DMS79 (cell line): ENCODE data around the gene BRPF3.

Source experiments
- DNase-seq: peaks from one replicate; lab custom pipeline; 2025; lab: John Stamatoyannopoulos, UW

BRPF3 gene

DNA sequence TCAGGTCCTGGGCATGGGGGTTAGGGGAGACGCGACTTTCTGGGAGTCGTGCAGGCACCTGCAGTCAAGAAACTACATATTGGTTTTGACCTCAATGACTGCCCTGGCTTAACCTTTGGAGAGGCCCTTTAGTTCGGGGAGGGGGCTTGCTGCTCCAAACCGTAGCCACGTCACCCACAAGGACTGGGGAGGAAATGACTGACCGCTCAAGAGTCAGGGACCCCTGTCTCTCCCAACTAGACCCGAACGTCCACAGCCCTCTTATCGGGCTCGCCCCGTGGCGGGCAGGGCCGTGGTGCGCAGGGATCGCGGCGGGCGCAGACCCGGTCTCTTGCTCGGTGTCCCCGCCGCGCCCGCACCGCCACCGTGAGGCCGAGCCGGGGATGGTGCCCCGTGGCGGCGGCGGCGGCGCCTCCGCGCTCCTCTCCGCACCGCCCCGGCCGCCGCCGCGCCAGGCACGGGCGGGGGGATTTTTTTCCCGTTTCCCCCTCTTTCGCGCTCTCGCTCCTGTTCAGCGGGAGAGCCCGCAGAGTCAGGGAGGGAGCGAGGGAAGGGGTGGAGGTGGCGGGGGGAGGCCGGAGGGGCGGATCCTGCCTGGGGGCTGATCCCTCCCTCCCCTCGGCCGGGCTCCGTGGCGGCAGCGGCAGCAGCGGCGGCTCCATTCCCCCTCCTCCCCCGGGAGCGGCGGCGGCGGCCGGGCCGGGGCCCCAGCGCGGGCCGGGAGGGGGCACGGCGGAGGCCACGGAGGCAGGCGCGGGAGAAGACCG is at the start of gene BRPF3:
BRPF3 (plus strand) TSS at position 632 of the 767 bp plus-strand sequence. CDS start 3,579 bp downstream, outside the sequence.
- peak; percentile 68 for DNase-seq

DNA sequence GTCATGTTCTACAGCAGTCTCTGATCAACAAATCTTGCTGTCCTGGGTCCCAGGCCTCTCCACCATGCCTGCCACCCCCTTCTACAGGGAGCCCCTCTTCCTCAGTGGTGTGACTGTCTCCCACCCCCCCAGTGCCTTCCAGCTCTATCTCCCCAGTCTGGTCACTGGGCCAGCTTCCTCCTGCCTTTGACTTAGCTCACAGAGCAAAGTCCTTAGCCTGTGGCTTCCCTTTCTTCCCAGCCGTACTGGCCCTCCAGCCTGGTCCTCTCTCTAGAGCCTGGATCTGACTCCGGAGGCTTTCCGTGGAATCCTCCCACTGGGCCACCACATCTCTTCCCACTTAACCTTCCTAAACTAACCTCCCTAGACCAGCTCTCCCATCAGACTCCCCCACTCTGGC is 49.2 kb upstream of the BRPF3 start:
- DNase-seq: no peak

DNA sequence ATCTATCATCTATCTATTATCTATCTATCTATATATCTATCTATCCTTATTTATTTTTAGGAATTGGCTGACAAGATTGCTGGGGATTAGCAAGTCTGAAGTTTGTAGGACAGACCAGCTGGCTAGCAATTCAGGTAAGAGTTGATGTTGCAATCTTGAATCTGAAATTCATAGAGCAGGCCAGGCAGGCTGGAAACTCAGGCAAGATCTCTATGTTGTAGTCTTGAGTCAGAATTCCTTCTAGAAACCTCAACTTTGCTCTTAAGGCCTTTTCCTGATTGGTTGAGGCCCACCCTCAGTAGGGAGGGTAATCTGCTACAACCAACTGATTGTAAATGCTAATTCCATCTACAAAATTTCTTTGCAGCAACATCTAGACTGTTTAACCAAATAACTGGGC is 47.1 kb upstream of the BRPF3 start:
- DNase-seq: no peak

DNA sequence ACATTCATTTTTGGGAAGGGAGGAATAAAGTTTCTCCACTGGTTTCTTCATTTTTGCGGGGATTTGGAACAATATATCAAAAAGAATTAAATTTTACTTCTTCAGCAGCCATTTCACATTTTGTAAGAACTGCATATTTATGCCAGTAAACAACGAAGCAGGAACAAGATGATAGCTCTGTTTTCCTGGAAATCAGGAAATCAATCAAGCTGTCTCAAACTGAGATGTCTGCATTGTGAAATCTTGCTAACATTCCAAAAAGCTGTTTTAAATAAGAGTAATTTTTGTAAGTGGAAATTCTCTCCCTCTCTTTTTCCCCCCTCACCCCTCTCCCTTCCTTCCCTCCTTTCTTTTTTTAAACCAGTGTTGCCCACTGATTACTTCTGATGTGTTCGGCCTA is 46.3 kb upstream of the BRPF3 start:
- no peak for DNase-seq

DNA sequence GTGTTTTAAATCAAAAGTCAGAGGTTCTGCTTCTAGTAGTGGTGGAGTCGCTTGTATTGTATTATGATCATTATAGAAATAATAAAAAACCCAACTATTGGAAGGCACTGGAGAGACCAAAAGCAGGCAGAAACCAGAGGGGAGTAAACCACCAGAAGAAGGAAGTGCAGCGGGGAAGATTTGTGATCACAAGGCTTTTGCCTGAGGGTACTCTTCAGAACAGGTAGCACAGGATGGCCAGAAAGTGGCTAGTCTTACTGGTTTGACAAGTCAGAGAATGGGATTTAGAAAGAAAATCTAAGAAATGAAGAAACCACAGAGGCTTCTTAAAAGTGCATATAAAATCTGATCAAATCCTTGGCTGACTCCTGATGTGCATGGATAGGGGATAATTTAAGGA is 42.3 kb upstream of the BRPF3 start:
- peak; percentile 18 for DNase-seq

DNA sequence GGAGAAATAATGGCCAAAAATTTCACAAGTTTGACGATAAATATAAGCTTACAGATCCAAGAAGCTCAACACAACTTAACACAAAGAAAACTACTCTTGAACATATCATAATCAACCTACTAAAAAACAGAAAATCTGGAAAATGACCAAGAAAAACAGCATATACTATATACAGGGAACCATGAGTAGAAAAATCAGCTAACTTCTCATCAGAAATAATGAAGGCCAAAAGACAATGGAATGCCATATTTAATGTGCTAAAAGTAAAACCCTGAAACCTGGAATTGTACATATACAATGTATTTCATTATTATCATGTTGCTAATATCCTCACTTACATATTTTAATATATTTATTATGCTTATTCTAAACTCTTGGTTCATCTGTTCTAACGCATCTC is 40.9 kb upstream of the BRPF3 start:
- no peak for DNase-seq

DNA sequence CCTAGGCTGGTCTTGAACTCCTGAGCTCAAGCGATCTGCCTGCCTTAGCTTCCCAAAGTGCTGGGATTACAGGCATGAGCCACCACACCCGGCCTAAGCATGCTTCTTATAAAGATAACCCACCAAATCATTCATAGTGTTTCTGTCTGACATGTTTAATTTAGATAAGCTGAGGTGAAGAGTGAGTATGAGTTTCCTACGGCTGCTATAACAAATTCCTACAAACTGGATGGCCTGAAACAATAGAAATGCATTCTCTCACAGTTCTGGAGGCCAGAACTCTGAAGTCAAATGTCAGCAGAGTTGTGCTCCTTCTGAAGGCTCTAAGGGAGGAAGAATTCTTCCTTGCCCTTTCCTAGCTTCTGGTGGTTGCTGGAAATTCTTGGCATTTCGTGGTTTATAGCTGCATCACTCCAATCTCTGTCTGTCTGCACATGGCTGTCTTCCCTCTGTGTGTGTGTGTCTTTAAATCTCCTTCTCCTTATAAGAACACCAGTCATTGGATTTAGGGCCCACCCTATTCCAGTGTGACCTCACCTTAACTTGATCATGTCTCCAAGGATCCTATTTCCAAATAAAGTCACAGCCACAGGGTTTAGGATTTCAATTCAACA is 36.3 kb upstream of the BRPF3 start:
- DNase-seq: no peak

DNA sequence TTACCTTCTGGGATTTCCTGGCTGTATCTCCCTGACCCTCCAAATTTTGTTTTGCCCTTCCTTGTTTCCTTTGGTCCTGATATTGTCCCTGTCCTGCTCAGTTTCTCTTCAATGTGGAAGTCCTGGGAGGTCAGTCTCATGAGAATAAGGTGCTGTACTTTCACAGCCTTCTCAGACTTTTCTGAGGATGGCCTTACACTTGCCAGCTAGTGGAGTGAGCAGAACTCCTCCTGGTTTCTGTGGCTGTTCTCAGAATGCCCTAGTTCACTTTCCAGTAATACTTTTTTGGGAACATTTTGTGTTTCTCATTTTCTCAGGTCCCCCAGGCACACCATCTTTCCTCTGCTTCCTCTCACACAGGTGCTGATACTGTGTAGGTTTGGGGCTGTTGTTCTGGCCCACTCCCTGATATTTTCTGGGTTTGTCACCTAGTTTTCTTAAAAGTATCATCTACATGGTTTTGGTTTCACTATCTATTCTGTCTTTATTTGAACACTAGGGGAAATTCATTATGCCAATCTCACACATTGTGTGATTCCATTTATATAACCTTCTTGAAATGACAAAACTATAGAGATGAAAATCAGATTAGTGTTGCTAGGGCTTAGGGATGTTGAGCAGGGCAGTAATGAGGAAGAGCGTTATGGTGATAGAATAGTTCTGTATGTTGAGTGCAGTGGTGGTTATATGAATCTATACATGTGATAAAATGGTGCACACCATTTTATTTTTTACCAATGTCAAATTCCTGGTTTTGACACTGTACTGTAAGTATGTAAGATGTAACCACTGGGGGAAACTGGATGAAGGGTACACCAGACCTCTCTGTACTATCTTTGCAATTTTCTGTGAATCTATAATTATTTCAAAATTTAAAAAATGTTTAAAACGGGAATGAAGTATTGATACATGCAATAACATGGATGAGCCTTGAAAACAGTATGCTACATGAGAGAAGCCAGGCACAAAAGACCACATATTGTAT is 27.2 kb upstream of the BRPF3 start:
- no peak for DNase-seq

DNA sequence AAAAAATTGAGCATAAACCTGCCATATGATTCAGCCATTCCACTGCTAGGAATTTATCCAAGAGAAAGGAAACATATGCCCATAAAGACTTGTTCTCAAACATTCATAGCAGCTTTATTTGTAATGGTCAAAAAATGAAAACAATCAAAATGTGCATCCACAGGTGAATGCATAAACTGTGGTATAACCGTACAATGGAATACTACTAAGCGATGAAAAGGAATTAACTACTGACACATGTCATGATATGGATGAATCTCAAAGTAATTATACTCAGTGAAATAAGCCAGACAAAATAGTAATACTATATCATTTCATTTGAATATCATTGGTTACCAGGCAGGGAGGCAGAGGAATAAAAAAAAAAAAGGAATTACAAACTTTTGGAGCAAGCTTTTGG is 25.8 kb upstream of the BRPF3 start:
- DNase-seq: no peak

DNA sequence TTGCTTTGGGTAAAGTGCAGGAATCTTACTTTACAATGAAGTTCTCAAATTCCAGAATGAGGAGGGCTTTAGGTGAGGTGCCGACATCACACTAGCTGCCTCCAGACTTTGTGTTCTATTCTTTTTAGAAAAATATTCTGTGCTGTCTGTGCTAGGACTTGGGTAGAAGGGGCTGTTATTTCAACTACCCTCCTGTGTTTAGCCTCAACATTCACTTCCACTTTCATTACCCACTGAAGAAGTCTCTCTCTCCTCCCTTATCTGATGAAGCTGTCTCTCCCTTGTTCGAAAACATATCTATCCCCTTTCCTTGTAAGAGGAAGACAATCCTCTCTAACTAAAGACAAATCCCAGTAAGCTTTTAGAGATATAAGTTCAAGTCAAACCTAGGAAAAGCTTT is 25.0 kb upstream of the BRPF3 start:
- DNase-seq: no peak

DNA sequence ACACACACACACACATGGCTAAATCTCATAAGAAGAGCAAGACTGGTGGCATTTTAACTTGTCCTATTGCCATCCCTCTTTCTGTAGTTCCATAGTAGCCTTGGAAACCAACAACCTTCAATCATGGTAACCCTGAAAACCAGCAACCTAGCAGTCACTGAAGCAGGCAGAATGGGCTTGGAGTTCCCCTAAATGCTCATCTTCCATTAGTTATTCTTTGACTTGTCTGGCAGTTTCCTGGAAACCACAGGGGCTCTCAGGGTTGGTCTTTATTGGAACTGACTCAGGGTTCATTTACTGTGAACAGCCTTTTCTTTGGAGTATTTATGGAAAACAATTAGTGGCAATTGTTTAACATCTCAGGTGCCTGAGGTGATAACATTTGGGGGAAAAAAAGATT is 19.4 kb upstream of the BRPF3 start:
- no peak for DNase-seq

DNA sequence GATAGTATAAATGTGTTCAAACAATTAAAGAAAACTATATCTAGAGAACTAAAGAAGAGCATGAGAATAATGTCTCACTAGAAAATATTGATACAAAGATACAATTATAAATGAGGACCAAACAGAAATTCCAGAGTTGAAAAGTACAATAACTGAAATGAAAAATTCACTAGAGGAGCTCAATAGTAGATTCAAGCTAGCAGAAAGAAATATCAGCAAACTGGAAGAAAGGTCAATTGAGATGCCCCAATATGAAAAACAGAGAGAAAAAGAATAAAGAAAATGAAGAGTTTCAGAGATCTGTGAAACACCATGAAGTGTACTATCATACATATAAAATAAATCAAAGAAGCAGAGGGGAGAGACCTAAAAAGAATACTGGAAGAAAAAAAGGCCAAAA is 18.0 kb upstream of the BRPF3 start:
- no peak for DNase-seq

DNA sequence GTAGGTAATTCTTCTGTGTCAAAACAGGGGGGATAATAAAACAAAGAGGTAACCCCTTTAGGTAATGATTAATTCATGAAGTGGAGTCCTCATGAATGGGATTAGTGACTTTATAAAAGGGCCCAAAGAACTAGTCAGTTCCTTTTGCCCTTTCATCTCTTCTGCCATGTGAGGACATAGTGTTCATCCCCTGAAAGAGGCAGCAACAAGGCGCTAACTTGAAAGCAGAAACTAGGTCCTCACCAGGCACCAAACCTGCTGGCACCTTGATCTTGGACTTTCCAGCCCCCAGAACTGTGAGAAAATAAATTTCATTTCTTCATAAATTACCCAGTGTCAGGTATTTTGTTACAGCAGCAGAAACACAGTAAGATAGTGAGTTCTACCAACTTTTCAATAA is 16.4 kb upstream of the BRPF3 start:
- DNase-seq: no peak

DNA sequence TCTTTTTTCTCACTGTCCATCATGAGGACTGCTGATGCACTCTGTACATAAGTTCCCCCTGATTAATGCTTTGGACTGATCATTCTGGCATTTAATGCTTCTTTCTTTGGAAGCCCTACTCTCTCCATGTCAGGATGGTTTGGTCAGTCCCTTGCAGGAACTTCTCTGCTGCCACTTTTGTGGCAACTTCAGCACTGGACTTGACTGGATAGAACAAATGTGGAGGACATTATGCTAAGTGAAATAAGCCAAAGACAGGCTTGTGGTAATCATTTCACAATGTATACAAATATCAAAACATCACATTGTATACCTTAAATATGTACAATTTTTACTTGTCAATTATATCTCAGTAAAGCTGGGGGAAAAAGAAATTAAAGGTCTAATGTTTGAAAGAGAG is 12.2 kb upstream of the BRPF3 start:
- DNase-seq: no peak

DNA sequence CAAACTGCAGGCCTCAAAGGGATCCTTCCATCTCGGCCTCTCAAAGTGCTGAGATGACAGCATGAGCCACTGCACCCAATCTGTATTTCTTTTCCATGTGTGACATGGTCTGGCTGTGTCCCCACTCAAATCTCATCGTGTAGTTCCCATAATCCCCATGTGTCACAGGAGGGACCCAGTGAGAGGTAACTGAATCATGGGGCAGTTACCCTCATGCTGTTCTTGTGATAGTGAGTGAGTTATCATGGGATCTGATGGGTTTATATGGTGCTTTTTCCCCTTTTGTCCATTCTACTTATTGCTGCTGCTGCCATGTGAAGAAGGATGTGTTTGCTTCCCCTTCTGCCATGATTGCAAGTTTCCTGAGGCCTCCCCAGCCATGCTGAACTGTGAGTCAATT is 10.3 kb upstream of the BRPF3 start:
- no peak for DNase-seq

DNA sequence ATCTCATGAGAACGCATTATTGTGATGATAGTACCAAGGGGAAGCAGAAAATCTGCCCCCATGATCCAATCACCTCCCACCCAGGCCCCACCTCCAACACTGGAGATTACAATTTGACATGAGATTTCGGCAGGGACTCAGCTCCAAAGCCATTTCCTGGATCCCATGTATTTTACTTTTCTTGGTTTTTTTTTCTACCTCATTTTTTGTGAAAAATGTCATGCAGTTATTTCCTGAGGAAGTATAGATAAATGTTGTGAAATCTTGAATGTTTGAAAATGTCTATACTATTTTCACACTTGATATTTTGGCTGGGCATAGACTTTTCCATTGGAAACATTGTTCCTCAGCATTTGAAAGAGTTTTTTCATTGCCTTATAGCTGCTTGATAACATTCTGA is 9.1 kb upstream of the BRPF3 start:
- DNase-seq: no peak

DNA sequence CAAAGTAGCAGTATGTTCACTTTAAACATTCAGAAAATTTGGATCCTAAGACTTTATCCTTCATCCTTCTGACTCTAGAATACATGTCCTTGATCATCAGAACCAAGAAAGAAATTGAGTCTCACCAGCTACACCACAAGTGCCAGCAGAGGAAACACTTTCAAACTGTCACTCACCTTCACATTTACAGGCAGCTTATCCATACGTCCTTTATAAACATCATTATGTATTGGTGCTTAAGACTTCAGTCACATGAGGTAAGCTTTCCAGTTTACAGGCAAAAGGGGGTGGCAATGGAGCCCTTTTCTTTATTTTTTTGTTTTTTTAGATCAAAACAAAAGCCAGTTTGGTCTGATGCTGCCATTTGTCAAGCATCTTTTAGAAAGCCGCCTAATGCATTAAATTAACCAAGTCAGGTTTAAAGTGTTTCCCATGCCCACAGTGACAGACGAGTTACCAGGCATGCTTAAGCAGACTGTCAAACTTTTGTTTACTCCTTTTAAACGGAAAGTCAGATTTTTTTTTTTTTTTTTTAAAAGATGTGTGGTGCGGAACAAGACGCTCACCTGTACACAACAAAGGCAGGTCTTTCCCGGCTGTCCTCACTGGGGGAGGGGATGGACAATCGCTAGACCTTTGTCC is 952 bp upstream of the BRPF3 start:
- DNase-seq: no peak

DNA sequence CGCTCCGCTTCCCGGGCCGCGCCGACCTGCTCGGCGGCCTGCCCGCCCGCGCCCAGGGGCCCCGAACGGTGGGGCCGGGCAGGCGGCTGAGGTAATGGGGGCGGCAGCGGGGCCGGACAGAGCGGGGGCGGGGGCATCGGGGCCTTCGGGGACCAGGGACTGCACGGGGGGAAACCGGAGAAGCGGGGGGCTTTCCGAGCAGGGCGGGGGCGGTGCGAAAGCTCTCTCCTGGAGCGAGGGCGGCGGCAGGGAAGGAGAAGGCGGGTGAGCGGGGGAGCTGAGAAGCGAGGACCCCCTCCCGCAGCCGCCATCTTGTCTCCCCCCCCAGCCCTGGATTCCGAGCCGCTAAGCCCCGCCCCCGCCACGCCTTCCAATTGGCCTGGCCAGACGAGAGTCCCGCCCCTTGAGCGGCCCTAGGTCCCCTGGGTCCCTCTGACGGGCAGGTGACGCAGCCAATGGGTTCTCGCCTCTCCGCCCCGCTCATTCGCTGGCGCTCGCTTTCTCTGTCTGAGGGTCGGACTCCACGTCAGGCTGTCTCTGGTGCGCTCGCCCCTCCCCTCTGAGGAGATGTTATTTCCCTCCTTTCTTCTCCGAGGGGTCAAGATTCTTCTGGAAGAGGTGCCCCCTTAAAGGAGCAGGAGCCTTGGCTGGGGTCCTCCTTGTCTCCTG is 470 bp downstream of the BRPF3 start:
- peak; percentile 92 for DNase-seq

DNA sequence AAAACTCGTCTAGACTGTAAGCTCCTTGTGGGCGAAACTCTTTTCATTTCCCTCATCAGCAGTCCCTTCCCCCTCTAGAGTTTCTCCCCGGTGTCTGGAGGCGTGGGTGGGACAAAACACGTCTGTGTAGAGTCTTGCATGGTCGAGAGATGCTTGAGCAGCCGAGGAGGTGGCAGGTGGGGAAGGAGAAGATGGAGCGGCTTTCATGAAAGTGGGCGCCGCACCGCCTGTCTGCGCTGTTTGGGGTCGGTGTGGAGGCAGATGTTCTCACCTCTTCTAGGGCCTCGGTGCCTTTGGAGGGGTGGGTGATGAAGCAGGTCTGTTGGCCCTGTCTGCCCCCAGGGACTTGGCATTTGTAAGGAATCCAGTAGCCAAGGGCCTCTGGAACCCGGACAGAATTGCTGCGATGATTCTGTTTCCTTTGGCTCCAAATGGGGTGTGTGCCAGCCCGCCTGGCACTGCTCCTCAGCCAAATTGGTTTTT is 1.2 kb downstream of the BRPF3 start:
- DNase-seq: no peak

DNA sequence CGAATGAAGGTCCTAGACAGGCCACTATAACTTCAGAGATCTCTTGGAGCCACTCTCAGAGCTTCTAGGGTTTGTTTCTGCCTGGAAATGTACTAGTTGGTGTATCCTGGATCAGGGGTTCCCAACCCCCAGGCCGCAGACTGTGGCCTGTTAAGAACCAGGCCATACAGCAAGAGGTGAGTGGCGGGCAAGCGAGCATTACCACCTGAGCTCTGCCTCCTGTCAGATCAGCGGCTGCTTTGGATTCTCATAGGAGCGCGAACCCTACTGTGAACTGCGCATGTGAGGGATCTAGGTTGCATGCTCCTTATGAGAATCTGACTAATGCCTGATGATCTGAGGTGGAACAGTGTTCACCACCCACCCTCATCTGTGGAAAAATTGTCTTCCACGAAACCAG is 2.4 kb downstream of the BRPF3 start:
- no peak for DNase-seq

DNA sequence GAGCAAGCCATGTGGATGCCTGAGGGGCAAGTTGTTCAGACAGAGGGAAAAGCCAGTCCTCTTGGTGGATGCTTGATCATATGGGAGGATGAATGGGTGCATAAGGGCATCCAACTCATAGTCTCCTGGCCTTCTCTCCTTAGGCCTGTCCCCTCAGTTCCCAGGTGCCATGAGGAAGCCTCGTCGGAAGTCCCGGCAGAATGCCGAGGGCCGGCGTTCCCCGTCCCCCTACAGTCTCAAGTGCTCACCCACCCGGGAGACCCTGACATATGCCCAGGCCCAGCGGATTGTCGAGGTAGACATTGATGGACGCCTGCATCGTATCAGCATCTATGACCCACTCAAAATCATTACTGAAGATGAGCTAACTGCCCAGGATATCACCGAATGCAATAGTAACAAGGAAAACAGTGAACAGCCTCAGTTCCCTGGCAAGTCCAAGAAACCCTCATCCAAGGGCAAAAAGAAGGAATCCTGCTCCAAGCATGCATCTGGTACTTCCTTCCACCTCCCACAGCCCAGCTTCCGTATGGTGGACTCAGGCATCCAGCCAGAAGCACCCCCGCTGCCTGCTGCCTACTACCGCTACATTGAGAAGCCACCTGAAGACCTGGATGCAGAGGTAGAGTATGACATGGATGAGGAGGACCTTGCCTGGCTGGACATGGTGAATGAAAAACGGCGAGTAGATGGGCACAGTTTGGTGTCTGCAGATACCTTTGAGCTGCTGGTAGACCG is 3.8 kb downstream of the BRPF3 start:
- no peak for DNase-seq
